Measurements from ENCODE around the gene TNN. TPM values are rescaled to one million over a fixed set of nuclear protein-coding genes. Genes with fewer than 3 reads are reported as not detected.

The TNN gene
- polyA plus RNA-seq (not detected in 3 replicates), polyA minus RNA-seq (not detected in 3 replicates)
- polyA plus RNA-seq (2011; ENCODE audit: low read depth), result not detected
- polyA plus RNA-seq (2011; cell fraction: cytosol; rRNA removed), result not detected in 2 replicates
- polyA plus RNA-seq (2011; cell fraction: nucleus; rRNA removed), result not detected in 2 replicates
- not detected in 2 replicates for polyA plus RNA-seq (2012; ENCODE audit: low replicate concordance)
- polyA minus RNA-seq (2011; cell fraction: cytosol; rRNA and poly(A)+ RNA removed), result not detected
- not detected in 2 replicates for polyA minus RNA-seq (2011; cell fraction: nucleus; rRNA and poly(A)+ RNA removed)

- no peaks in the 10 kb centered on the region for H3K9me1 ChIP-seq (ENCODE audit: control insufficient read depth, extremely low read depth, insufficient read depth, low read length)
- H3K9me3 ChIP-seq (ENCODE audit: control insufficient read depth, low read depth, low read length), result no peaks in the 10 kb centered on the region
- H3K27ac ChIP-seq (ENCODE audit: control insufficient read depth, insufficient read depth, low read length), result no peak within 1 kb of the TSS
- TF ChIP-seq CTCF (optimal IDR thresholded peaks at IDR 0.05 in 1 of 3, IDR thresholded peaks at IDR 0.05 in 1 of 3, conservative IDR thresholded peaks at IDR 0.05 in 1 of 3; ENCODE audit: extremely low read depth in 1 of 3, insufficient read depth in 2 of 3, low read length in 3 of 3), result no peak
- TF ChIP-seq EZH2 (IDR thresholded peaks at IDR 0.05; ENCODE audit: low read length), result no peak
- H2AFZ ChIP-seq (ENCODE audit: control insufficient read depth, low read length), result no peak within 1 kb of the TSS
- no peak within 1 kb of the TSS for H3K4me3 ChIP-seq (ENCODE audit: control insufficient read depth in 2 of 3, extremely low read depth in 1 of 3, insufficient read depth in 2 of 3, low read depth in 1 of 3, low read length in 3 of 3)
- no peak within 1 kb of the TSS for H3K4me2 ChIP-seq (ENCODE audit: control insufficient read depth, extremely low read depth, insufficient read depth, low read depth, low read length)
- H3K4me1 ChIP-seq (ENCODE audit: control insufficient read depth, extremely low read depth, insufficient read depth, low read length), result no peaks in the 10 kb centered on the region
- H3K36me3 ChIP-seq (ENCODE audit: control insufficient read depth in 2 of 2, extremely low read depth in 1 of 2, insufficient read depth in 2 of 2, low read length in 2 of 2), result no peaks in the 10 kb centered on the region
- no peak within 1 kb of the TSS for H3K9ac ChIP-seq (ENCODE audit: control insufficient read depth, extremely low read depth, insufficient read depth, low read length)
- peaks cover 15% of the 10 kb centered on the region for H3K27me3 ChIP-seq (ENCODE audit: control insufficient read depth, extremely low read depth, insufficient read depth, low read length)
- no peak for FAIRE-seq
- H4K20me1 ChIP-seq (ENCODE audit: control insufficient read depth, extremely low read depth, insufficient read depth, low read length), result no peaks in the 10 kb centered on the region
- DNase-seq (ENCODE audit: low read depth, low spot score), result no peak
- dilution Hi-C loops (cut with MboI; ENCODE audit: extremely low pct_ligation_motif_present, low sequenced_read_pairs), result no loop called here
- no peaks in the 10 kb centered on the region for H3K79me2 ChIP-seq (ENCODE audit: control insufficient read depth, insufficient read depth, low read length)
These were observed at the start of gene TNN for GRCh38 chr1:175067362-175068106. TNN (plus strand) TSS chr1:175067833; CDS start chr1:175077419, 9,586 bp downstream.

GRCh38 chr1:175019524-175019923, 48.1 kb upstream of the TNN start:
- dilution Hi-C loops (cut with MboI; ENCODE audit: extremely low pct_ligation_motif_present, low sequenced_read_pairs), result no loop called here
- no peaks in the 10 kb centered on the region for H4K20me1 ChIP-seq (ENCODE audit: control insufficient read depth, extremely low read depth, insufficient read depth, low read length)
- TF ChIP-seq EZH2 (IDR thresholded peaks at IDR 0.05; ENCODE audit: low read length), result no peak
- no peak for TF ChIP-seq CTCF (optimal IDR thresholded peaks at IDR 0.05 in 1 of 3, IDR thresholded peaks at IDR 0.05 in 1 of 3, conservative IDR thresholded peaks at IDR 0.05 in 1 of 3; ENCODE audit: extremely low read depth in 1 of 3, insufficient read depth in 2 of 3, low read length in 3 of 3)
- FAIRE-seq, result no peak
- peaks cover 19% of the 10 kb centered on the region for H3K4me1 ChIP-seq (ENCODE audit: control insufficient read depth, extremely low read depth, insufficient read depth, low read length)
- H3K79me2 ChIP-seq (ENCODE audit: control insufficient read depth, insufficient read depth, low read length), result peaks cover 34% of the 10 kb centered on the region
- H3K27ac ChIP-seq (ENCODE audit: control insufficient read depth, insufficient read depth, low read length), result no peak overlapping the region
- H3K4me2 ChIP-seq (ENCODE audit: control insufficient read depth, extremely low read depth, insufficient read depth, low read depth, low read length), result no peak overlapping the region
- H3K4me3 ChIP-seq (ENCODE audit: control insufficient read depth in 2 of 3, extremely low read depth in 1 of 3, insufficient read depth in 2 of 3, low read depth in 1 of 3, low read length in 3 of 3), result no peak overlapping the region
- no peak overlapping the region for H3K9ac ChIP-seq (ENCODE audit: control insufficient read depth, extremely low read depth, insufficient read depth, low read length)
- H3K27me3 ChIP-seq (ENCODE audit: control insufficient read depth, extremely low read depth, insufficient read depth, low read length), result no peaks in the 10 kb centered on the region
- H3K36me3 ChIP-seq (ENCODE audit: control insufficient read depth in 2 of 2, extremely low read depth in 1 of 2, insufficient read depth in 2 of 2, low read length in 2 of 2), result peaks cover 5 to 6% of the 10 kb centered on the region in 2 experiments
- no peaks in the 10 kb centered on the region for H3K9me3 ChIP-seq (ENCODE audit: control insufficient read depth, low read depth, low read length)
- no peaks in the 10 kb centered on the region for H3K9me1 ChIP-seq (ENCODE audit: control insufficient read depth, extremely low read depth, insufficient read depth, low read length)
- DNase-seq (ENCODE audit: low read depth, low spot score), result no peak
- H2AFZ ChIP-seq (ENCODE audit: control insufficient read depth, low read length), result no peak overlapping the region

Measured in keratinocyte (primary cell).